Measurements from ENCODE around the gene ZNHIT3. TPM values are rescaled to one million over a fixed set of nuclear protein-coding genes. Genes with fewer than 3 reads are reported as not detected.

ZNHIT3 gene
- total and polyA plus RNA-seq, 2 of the 13 experiments (the other 11 are each of a cell fraction or from before 2014, with no cell fraction given), result 66.6 to 77.4 TPM

- Histone ChIP-seq H3K27me3 (ENCODE audit: control insufficient read depth in 1 of 2, insufficient read depth in 2 of 2, low read length in 2 of 2) (no peaks in the 10 kb centered on the region), H3K4me3 (replicated peaks in 1 of 3; ENCODE audit: insufficient read depth in 1 of 3, low read depth in 2 of 3, low read length in 3 of 3) (no peak overlapping the region), H3K27ac (ENCODE audit: extremely low read length, insufficient read depth, low read length) (no peak overlapping the region), H3K79me2 (ENCODE audit: insufficient read depth, low read length) (no peaks in the 10 kb centered on the region), H3K36me3 (replicated peaks in 1 of 2; ENCODE audit: control insufficient read depth in 1 of 2, insufficient read depth in 2 of 2, low read length in 2 of 2) (peaks cover 30 to 71% of the 10 kb centered on the region in 2 experiments), H4K20me1 (ENCODE audit: insufficient read depth, low read length) (no peaks in the 10 kb centered on the region), H2AFZ (ENCODE audit: low read length) (no peak overlapping the region), H3K4me2 (ENCODE audit: low read depth, low read length) (no peak overlapping the region), H3K9ac (ENCODE audit: insufficient read depth, low read depth, low read length) (no peak overlapping the region), H3K4me1 (ENCODE audit: insufficient read depth, low read length) (peaks cover 7% of the 10 kb centered on the region), H3K9me3 (ENCODE audit: low read length) (no peaks in the 10 kb centered on the region)
- DNase-seq (ENCODE audit: low spot score) (no peak), ATAC-seq (no peak), FAIRE-seq (no peak)
- 100% methylated on average over 2 of the region's 7 CpGs for whole genome bisulfite sequencing (ENCODE audit: low lambda C conversion rate)
- intact Hi-C loops (cut with micrococcal nuclease; ENCODE audit: unreplicated experiment) (no loop called here), in situ Hi-C loops (cut with HindIII; ENCODE audit: extremely low pct_ligation_motif_present, low pct_unique_long_range_greater_than_20kb) (no loop called here)
- ChIA-PET POLR2A (no interaction called here), CTCF (ENCODE audit: low intra/inter-chr PET ratio, low total read pairs) (no interaction called here)
- BruUV-seq (replicated peaks), result no TSS peak
- TF ChIP-seq HCFC1 (IDR thresholded peaks at IDR 0.05; ENCODE audit: low read depth, low read length) (no peak), MEF2D (CRISPR knock-in tag; IDR thresholded peaks at IDR 0.05) (no peak), FUBP1 (CRISPR knock-in tag; IDR thresholded peaks at IDR 0.05; ENCODE audit: borderline replicate concordance) (no peak), ZNF44 (CRISPR knock-in tag; IDR thresholded peaks at IDR 0.05) (no peak), ZNF639 (CRISPR knock-in tag; conservative IDR thresholded peaks at IDR 0.05) (no peak), ETS1 (CRISPR knock-in tag; IDR thresholded peaks at IDR 0.05) (no peak), ZNF501 (CRISPR knock-in tag; IDR thresholded peaks at IDR 0.05) (no peak), MAZ (IDR thresholded peaks at IDR 0.05; ENCODE audit: borderline replicate concordance, low read depth, low read length) (no peak), MAZ (CRISPR knock-in tag; IDR thresholded peaks at IDR 0.05; ENCODE audit: low read depth) (no peak), ZNF564 (CRISPR knock-in tag; IDR thresholded peaks at IDR 0.05) (no peak), ZNF552 (CRISPR knock-in tag; IDR thresholded peaks at IDR 0.05; ENCODE audit: borderline replicate concordance) (no peak), XRCC5 (optimal IDR thresholded peaks at IDR 0.05; ENCODE audit: low read length) (no peak), SKIL (CRISPR knock-in tag; IDR thresholded peaks at IDR 0.05; ENCODE audit: borderline replicate concordance) (no peak), CTCF (CRISPR knock-in tag; IDR thresholded peaks at IDR 0.05) (no peak), REXO4 (CRISPR knock-in tag; IDR thresholded peaks at IDR 0.05; ENCODE audit: borderline replicate concordance) (no peak), ZNF430 (CRISPR knock-in tag; IDR thresholded peaks at IDR 0.05) (no peak)
Observed at GRCh38 chr17:36527621-36528250, 41.3 kb downstream of the ZNHIT3 start.
